Measurements from ENCODE around the gene POLR3B. TPM values are rescaled to one million over a fixed set of nuclear protein-coding genes. Genes with fewer than 3 reads are reported as not detected.
A peak's percentile ranks its signal among the peaks of the same experiment; 100 is the strongest.

Gene POLR3B
- total RNA-seq, 1 donor: 11.9 TPM

- Histone ChIP-seq H3K27me3 (ENCODE audit: insufficient read depth, low read length) (no peaks in the 10 kb centered on the region), H3K9me3 (ENCODE audit: low read depth, low read length) (no peaks in the 10 kb centered on the region), H2AFZ (ENCODE audit: low read length) (peak overlapping the region; percentile 86), H3K4me1 (ENCODE audit: insufficient read depth, low read length) (peaks cover 15% of the 10 kb centered on the region), H3K4me3 (ENCODE audit: insufficient read depth, low read length) (peak overlapping the region; percentile 68), H3K27ac (ENCODE audit: low read depth, low read length) (peak overlapping the region; percentile 94), H3K4me2 (ENCODE audit: insufficient read depth, low read length) (peak overlapping the region; percentile 88), H4K20me1 (ENCODE audit: insufficient read depth, low read length) (no peaks in the 10 kb centered on the region), H3K79me2 (ENCODE audit: insufficient read depth, low read length) (no peaks in the 10 kb centered on the region), H3K36me3 (ENCODE audit: insufficient read depth, low read length) (no peaks in the 10 kb centered on the region)
- TF ChIP-seq, protein P1, sequence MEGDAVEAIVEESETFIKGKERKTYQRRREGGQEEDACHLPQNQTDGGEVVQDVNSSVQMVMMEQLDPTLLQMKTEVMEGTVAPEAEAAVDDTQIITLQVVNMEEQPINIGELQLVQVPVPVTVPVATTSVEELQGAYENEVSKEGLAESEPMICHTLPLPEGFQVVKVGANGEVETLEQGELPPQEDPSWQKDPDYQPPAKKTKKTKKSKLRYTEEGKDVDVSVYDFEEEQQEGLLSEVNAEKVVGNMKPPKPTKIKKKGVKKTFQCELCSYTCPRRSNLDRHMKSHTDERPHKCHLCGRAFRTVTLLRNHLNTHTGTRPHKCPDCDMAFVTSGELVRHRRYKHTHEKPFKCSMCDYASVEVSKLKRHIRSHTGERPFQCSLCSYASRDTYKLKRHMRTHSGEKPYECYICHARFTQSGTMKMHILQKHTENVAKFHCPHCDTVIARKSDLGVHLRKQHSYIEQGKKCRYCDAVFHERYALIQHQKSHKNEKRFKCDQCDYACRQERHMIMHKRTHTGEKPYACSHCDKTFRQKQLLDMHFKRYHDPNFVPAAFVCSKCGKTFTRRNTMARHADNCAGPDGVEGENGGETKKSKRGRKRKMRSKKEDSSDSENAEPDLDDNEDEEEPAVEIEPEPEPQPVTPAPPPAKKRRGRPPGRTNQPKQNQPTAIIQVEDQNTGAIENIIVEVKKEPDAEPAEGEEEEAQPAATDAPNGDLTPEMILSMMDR (IDR thresholded peaks at IDR 0.05; ENCODE audit: extremely low read depth, low read depth, low read length): no peak
- peak; percentile 69 for DNase-seq (ENCODE audit: insufficient read length, low spot score, missing footprints)
These were observed 14.9 kb upstream of the POLR3B start for GRCh38 chr12:106342397-106343213.

- H4K20me1 ChIP-seq (ENCODE audit: insufficient read depth, low read length): no peaks in the 10 kb centered on the region
- peak overlapping the region; percentile 68 for H3K4me3 ChIP-seq (ENCODE audit: insufficient read depth, low read length)
- no peak for DNase-seq (ENCODE audit: insufficient read length, low spot score, missing footprints)
- H3K4me2 ChIP-seq (ENCODE audit: insufficient read depth, low read length): peak overlapping the region; percentile 88
- no peaks in the 10 kb centered on the region for H3K9me3 ChIP-seq (ENCODE audit: low read depth, low read length)
- H3K27me3 ChIP-seq (ENCODE audit: insufficient read depth, low read length): no peaks in the 10 kb centered on the region
- H3K79me2 ChIP-seq (ENCODE audit: insufficient read depth, low read length): no peaks in the 10 kb centered on the region
- H3K27ac ChIP-seq (ENCODE audit: low read depth, low read length): peak overlapping the region; percentile 94
- no peaks in the 10 kb centered on the region for H3K36me3 ChIP-seq (ENCODE audit: insufficient read depth, low read length)
- peak overlapping the region; percentile 86 for H2AFZ ChIP-seq (ENCODE audit: low read length)
- TF ChIP-seq, protein P1 (IDR thresholded peaks at IDR 0.05; ENCODE audit: extremely low read depth, low read depth, low read length): no peak
- peaks cover 15% of the 10 kb centered on the region for H3K4me1 ChIP-seq (ENCODE audit: insufficient read depth, low read length)
These were observed 14.4 kb upstream of the POLR3B start for GRCh38 chr12:106343214-106343528.

DNA sequence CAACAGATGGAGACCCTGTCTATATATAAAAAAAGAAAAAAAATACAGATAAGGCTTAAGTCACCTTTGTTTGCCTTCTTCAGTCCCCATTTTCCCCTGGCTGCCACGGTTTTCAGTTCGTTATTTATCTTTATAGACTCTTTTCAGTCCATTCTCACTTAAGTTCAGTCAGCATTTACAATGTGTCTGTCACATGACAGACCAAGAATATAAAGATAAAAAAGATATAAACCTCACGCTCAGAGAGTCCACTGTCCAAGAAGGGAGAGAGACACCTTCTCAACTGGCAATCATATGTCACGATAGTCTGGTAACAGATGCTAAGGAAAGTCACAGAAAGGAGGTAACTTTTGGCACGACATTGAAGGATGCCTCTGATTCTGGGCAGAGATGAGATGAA is 13.4 kb upstream of the POLR3B start:
- Histone ChIP-seq H2AFZ (ENCODE audit: low read length) (no peak overlapping the region), H3K27ac (ENCODE audit: low read depth, low read length) (no peak overlapping the region), H3K79me2 (ENCODE audit: insufficient read depth, low read length) (no peaks in the 10 kb centered on the region), H3K4me1 (ENCODE audit: insufficient read depth, low read length) (peaks cover 15% of the 10 kb centered on the region), H3K4me2 (ENCODE audit: insufficient read depth, low read length) (no peak overlapping the region), H3K27me3 (ENCODE audit: insufficient read depth, low read length) (no peaks in the 10 kb centered on the region), H3K36me3 (ENCODE audit: insufficient read depth, low read length) (no peaks in the 10 kb centered on the region), H3K9me3 (ENCODE audit: low read depth, low read length) (no peaks in the 10 kb centered on the region), H4K20me1 (ENCODE audit: insufficient read depth, low read length) (no peaks in the 10 kb centered on the region), H3K4me3 (ENCODE audit: insufficient read depth, low read length) (no peak overlapping the region)
- TF ChIP-seq, protein P1 (IDR thresholded peaks at IDR 0.05; ENCODE audit: extremely low read depth, low read depth, low read length): no peak
- DNase-seq (ENCODE audit: insufficient read length, low spot score, missing footprints): no peak

DNA sequence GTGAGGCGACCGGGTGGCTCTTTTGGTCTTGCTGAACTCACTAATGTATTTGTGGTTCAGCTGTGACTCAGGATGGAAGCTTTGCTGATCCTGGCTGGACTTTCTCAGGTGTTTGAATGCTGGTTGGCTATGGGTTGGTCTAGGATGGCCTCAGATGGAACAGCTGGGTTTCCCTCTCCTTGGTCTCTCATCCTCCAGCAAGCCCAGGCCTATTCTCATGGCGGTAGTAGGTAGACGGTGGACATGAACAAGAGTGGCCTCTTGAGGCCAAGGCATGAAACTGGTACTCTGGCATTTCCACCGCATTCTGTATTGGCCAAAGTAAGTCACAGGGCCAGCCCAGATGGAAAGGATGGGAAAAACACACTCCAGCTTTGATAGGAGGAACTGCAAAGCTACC is 11.8 kb upstream of the POLR3B start:
- peak; percentile 53 for DNase-seq (ENCODE audit: insufficient read length, low spot score, missing footprints)
- H3K4me1 ChIP-seq (ENCODE audit: insufficient read depth, low read length): peaks cover 15% of the 10 kb centered on the region
- H2AFZ ChIP-seq (ENCODE audit: low read length): no peak overlapping the region
- H3K79me2 ChIP-seq (ENCODE audit: insufficient read depth, low read length): no peaks in the 10 kb centered on the region
- TF ChIP-seq, protein P1 (IDR thresholded peaks at IDR 0.05; ENCODE audit: extremely low read depth, low read depth, low read length): peak; percentile 45
- H3K36me3 ChIP-seq (ENCODE audit: insufficient read depth, low read length): no peaks in the 10 kb centered on the region
- no peaks in the 10 kb centered on the region for H3K27me3 ChIP-seq (ENCODE audit: insufficient read depth, low read length)
- H3K4me2 ChIP-seq (ENCODE audit: insufficient read depth, low read length): no peak overlapping the region
- H4K20me1 ChIP-seq (ENCODE audit: insufficient read depth, low read length): no peaks in the 10 kb centered on the region
- H3K4me3 ChIP-seq (ENCODE audit: insufficient read depth, low read length): no peak overlapping the region
- no peaks in the 10 kb centered on the region for H3K9me3 ChIP-seq (ENCODE audit: low read depth, low read length)
- H3K27ac ChIP-seq (ENCODE audit: low read depth, low read length): no peak overlapping the region
